Glutamatergic neuron (in vitro differentiated cells): ENCODE measurements around the gene CFAP43. TPM values are rescaled to one million over a fixed set of nuclear protein-coding genes. Genes with fewer than 3 reads are reported as not detected.

Experiments
- DNase-seq: peaks from one replicate; pipeline ENCODE4 v3.0.0; 2022
- H3K27ac Mint-ChIP-seq: one replicate; pipeline ENCODE4 v1.8.0; 2020; ENCODE audit warnings: mild to moderate bottlenecking, mixed read lengths, inconsistent platforms; ENCODE audit not compliant: unreplicated experiment
- H3K27me3 Mint-ChIP-seq: one replicate; pipeline ENCODE4 v1.8.0; 2020; ENCODE audit warnings: mild to moderate bottlenecking, moderate library complexity, mixed read lengths, inconsistent platforms; ENCODE audit not compliant: unreplicated experiment
- H3K36me3 Mint-ChIP-seq: one replicate; pipeline ENCODE4 v1.8.0; 2020; ENCODE audit warnings: mild to moderate bottlenecking, mixed read lengths, inconsistent platforms; ENCODE audit not compliant: unreplicated experiment
- H3K4me1 Mint-ChIP-seq: one replicate; pipeline ENCODE4 v1.8.0; 2020; ENCODE audit warnings: mild to moderate bottlenecking, low read depth, mixed read lengths, inconsistent platforms; ENCODE audit not compliant: unreplicated experiment
- H3K4me3 Mint-ChIP-seq: one replicate; pipeline ENCODE4 v1.8.0; 2020; ENCODE audit warnings: mild to moderate bottlenecking, mixed read lengths, inconsistent platforms; ENCODE audit not compliant: unreplicated experiment
- H3K9me3 Mint-ChIP-seq: one replicate; pipeline ENCODE4 v1.8.0; 2020; ENCODE audit warnings: mild to moderate bottlenecking, moderate library complexity, mixed read lengths, inconsistent platforms; ENCODE audit not compliant: unreplicated experiment
- total RNA-seq: library from RNA; stranded (reverse); fragmentation: NEBNext Ultra II Directional; extraction: Animal tissue kit (Norgen Biotek cat#: 25700); gene quantifications from one replicate; pipeline ENCODE4 v1.2.1, GENCODE V29; 2021; ENCODE audit not compliant: unreplicated experiment
- TF ChIP-seq, protein P1 (sequence below): fragments of 200-600 bp; sonication (generic); IDR thresholded peaks from one replicate; pipeline ENCODE4 v1.5.0; 2021; ENCODE audit not compliant: partially characterized antibody, unreplicated experiment

CFAP43 gene
- total RNA-seq, 1 donor from 2014 or later: 0.44 TPM

DNA sequence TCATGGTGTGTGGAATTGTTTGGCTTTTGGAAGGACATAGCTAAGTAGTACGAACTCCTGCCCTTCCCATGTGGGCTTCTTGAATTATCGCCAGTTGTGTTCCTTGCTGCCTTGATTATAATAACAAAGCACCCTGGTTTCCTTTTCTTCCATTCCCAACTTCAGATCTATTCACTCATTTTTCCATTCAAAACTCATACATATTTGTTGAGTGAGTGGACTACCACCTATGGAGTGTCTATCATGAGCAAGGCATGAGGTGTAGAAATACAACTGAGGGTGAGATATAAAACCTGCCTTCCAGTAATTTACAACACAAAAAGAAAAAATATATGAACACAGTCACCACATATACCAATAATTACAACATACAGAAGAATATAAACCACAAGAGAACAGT lies 141.6 kb downstream of the CFAP43 start:
- TF ChIP-seq, protein P1, sequence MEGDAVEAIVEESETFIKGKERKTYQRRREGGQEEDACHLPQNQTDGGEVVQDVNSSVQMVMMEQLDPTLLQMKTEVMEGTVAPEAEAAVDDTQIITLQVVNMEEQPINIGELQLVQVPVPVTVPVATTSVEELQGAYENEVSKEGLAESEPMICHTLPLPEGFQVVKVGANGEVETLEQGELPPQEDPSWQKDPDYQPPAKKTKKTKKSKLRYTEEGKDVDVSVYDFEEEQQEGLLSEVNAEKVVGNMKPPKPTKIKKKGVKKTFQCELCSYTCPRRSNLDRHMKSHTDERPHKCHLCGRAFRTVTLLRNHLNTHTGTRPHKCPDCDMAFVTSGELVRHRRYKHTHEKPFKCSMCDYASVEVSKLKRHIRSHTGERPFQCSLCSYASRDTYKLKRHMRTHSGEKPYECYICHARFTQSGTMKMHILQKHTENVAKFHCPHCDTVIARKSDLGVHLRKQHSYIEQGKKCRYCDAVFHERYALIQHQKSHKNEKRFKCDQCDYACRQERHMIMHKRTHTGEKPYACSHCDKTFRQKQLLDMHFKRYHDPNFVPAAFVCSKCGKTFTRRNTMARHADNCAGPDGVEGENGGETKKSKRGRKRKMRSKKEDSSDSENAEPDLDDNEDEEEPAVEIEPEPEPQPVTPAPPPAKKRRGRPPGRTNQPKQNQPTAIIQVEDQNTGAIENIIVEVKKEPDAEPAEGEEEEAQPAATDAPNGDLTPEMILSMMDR: no peak
- H3K9me3 Mint-ChIP-seq: no peaks in the 10 kb centered on the region
- H3K27ac Mint-ChIP-seq: no peak overlapping the region
- no peak overlapping the region for H3K4me3 Mint-ChIP-seq
- H3K4me1 Mint-ChIP-seq: peaks cover 5% of the 10 kb centered on the region
- H3K27me3 Mint-ChIP-seq: no peaks in the 10 kb centered on the region
- no peak for DNase-seq
- H3K36me3 Mint-ChIP-seq: no peaks in the 10 kb centered on the region

DNA sequence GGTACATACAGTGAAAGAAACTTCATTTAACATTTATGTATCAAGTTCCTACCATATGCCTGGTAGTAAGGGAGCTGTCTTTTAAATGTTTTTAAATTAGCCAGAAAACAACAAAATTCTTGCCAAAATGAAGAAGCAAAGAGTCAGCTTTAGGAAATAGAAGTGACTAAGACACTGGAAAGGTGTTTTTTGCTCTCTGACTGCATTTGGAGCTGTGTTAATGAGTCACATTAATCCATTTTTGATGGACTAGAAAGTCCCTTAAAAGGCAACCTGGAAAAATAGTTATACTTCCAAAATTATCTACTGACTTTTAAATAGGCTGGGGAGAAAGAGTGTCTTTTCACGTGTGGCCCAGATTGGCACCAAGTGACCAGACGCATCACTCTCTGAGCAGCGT lies 142.5 kb downstream of the CFAP43 start:
- Mint-ChIP-seq H3K4me3 (no peak overlapping the region), H3K27ac (no peak overlapping the region), H3K36me3 (no peaks in the 10 kb centered on the region), H3K4me1 (peaks cover 14% of the 10 kb centered on the region), H3K9me3 (no peaks in the 10 kb centered on the region), H3K27me3 (no peaks in the 10 kb centered on the region)
- TF ChIP-seq, protein P1: no peak
- no peak for DNase-seq

DNA sequence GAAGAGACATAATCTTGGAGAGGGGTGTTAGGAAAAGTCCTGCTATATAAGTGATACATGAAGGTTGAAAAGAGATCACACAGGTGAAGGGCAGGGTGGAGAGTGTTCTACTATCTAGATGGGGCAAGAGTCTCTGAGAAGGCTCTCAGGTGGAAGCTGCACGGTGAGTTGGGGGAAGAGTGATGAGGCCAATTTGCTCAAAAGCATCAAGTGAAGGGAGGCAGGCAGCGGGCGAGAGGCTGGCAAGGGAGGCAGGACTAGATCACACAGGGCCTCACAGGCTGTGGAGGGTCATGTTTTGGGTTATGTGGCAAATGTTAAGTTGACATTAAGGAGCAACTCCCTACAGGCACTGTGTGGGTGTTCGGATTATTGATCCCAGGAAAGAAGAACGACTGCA lies 143.9 kb downstream of the CFAP43 start:
- Mint-ChIP-seq H3K27me3 (no peaks in the 10 kb centered on the region), H3K4me1 (peaks cover 17% of the 10 kb centered on the region), H3K4me3 (no peak overlapping the region), H3K9me3 (no peaks in the 10 kb centered on the region), H3K36me3 (no peaks in the 10 kb centered on the region), H3K27ac (no peak overlapping the region)
- TF ChIP-seq, protein P1: no peak
- no peak for DNase-seq

DNA sequence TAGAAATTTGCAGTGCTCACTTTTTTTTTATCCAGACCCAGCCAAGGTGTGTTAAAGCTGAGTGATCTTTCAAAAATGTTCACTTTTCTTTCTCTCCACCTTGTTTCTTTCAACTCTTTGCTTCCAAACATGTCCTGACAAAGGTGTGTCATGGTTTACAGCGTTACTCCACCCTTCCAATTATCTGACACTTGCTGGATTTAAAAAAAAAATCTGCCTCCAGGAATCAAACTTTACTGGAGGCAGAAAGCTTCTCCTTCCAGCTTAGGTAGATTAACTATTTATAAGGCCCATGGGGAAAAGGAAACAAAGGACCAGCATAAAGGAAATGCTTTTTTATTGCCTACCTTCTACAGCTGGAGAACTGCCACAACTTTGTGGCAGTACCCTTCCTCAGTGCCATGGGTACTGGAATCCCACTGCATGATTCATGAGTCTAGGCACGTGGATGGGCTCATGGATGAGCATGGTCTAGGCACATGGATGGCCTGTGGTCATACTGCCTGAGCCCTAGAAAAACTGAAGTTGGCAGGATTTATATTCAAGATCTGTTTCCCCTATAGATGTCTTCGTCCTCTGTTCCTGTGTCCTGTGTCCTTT lies 146.3 kb downstream of the CFAP43 start, which contains the start of gene COL17A1:
Gene COL17A1 (minus strand): TSS at position 80 of the 600 bp plus-strand sequence. CDS start 5,207 bp downstream, outside the sequence.
- DNase-seq: no peak
- Mint-ChIP-seq H3K36me3 (no peaks in the 10 kb centered on the region), H3K27me3 (no peaks in the 10 kb centered on the region), H3K4me3 (peak within 1 kb of the TSS; percentile 22), H3K4me1 (peaks cover 17% of the 10 kb centered on the region), H3K27ac (no peak within 1 kb of the TSS), H3K9me3 (no peaks in the 10 kb centered on the region)
- TF ChIP-seq, protein P1: no peak

DNA sequence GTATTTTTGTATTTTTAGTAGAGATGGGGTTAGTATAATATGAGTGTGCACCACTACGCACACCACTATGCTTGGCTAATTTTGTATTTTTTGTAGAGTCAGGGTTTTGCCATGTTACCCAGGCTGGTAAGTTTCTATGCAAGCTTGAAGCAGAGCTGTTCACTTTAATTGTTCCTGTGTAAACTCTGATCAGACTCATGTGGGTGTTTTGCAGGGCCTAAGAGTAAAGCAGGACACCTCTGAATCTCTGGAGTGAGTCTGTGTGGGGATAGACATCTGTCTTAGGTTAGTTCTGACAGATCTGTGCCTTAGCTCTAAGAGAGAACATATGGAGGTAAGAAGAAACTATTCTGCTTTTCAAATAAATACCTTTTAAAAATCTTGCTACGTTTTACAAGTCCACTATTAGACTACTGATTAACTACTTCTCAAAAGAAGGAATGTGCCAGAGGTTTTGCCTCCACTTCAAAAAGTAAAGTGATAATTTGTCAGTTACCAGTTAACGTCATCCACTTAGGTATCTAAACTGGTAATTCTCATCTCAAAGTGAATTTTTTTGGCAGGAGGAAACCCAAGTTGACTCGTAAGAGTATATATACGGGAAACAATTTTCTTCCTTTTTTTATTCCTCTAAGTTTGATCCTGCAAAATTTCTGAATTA lies 147.6 kb downstream of the CFAP43 start:
- Mint-ChIP-seq H3K27ac (no peak overlapping the region), H3K27me3 (no peaks in the 10 kb centered on the region), H3K4me3 (peak overlapping the region; percentile 22), H3K4me1 (peaks cover 17% of the 10 kb centered on the region), H3K36me3 (no peaks in the 10 kb centered on the region), H3K9me3 (no peaks in the 10 kb centered on the region)
- DNase-seq: no peak
- TF ChIP-seq, protein P1: no peak
